HG03442 (cell line): ENCODE measurements around the gene ZBTB42.

ENCODE experiments used
- ATAC-seq: cut with Tn5 transposase; IDR thresholded peaks from one replicate; pipeline ENCODE4 v1.9.1; 2021; ENCODE audit warnings: mild to moderate bottlenecking, moderate library complexity; ENCODE audit not compliant: unreplicated experiment

The ZBTB42 gene

DNA sequence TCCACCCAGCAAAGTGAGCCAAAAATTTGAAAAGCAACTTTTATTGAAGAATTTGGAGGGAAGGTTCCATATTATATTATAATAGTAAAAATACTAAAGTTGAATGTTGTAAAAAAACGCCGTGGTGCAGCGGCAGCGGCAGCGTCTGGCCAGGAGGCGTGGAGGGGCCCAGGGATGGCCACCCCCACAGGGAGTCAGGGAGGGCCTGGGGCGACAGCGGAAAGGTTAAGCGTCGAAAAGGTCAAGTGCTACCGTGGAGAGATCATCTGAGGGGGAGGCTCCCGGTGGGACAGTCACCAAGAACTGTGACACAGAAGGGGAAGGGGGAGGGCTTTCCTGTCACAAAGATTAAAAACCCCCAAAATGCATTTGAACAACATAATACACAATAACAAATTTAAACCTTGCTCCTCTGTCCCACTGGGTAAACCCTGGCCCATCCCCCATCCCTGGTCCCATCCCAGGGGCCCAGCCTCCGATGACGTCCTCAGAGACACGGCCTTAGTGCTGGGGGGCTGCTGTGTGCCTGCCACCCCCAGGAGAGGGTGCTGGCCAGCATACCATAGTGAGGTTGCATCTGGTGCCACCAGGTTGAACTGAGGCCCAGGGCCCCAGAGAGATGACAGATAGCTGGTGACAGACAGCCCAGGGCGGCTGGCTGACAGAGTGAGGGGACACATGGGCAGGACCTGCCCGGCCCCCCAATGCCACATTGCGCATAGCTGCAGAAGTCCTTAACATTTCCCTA lies 31.4 kb upstream of the ZBTB42 start:
- ATAC-seq, result no peak

DNA sequence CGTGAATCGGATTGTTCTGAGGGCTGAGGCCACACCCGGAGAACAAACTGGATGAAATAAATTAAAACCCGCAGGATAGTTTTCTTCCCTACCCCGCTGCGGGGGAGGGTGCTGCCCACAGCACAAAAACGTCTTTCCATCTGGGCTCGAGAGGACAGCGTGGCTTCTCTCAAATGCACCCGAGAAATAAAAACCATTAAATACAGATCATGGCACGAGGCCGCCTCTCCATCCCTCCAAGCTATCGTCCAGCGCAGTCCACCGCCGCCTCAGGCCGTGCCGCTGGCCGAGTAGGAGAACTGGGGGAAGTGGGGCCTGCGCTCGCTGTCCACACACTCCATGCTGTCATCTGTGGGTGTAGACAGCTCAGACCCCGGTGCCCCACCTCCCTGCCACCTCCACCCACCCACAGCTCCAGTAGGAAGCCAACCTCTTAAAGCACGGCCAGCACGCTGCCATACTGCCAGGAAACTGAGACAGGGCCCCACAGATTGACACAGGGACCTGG lies 30.8 kb upstream of the ZBTB42 start:
- ATAC-seq, result no peak

DNA sequence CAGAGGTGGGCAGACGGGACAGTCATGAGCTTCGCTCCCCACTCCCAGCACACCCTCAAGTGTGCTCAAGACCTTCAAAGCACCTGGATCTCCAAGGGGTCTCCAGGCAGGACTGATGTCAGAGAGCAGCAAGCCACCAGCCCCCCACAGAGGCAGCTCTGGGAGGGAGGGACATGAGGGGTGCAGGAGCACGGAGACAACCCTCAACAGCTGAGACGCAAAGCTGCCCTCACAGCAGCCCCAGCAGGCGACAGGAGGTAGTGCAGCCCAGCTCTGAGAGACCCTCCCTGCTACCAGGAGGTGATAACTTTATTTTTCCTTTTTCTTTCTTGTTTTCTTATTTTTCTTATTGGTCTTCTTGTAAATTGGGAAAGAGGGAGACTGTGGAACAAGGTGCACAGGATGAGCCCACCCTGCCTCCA lies 30.0 kb upstream of the ZBTB42 start:
- ATAC-seq, result no peak

DNA sequence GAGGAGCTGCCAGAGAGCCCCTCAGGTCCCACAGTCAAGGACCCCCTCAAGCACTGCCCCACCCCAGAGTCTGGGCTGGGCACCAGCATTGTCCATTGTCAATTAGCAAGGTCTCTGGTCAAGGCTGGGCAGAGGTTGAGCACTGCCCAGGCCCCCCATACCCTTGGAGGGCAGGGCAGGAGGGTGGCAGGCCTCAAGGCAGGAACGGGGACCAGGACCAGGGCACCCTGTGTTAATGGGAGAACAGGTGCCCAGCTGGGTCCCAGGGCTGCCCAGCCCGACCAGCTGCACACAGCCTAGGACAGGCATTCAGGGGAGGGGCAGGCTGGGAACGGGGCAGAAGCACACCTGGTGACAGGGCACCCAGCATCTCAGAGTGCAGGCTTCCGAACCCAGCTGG lies 29.5 kb upstream of the ZBTB42 start:
- no peak for ATAC-seq

DNA sequence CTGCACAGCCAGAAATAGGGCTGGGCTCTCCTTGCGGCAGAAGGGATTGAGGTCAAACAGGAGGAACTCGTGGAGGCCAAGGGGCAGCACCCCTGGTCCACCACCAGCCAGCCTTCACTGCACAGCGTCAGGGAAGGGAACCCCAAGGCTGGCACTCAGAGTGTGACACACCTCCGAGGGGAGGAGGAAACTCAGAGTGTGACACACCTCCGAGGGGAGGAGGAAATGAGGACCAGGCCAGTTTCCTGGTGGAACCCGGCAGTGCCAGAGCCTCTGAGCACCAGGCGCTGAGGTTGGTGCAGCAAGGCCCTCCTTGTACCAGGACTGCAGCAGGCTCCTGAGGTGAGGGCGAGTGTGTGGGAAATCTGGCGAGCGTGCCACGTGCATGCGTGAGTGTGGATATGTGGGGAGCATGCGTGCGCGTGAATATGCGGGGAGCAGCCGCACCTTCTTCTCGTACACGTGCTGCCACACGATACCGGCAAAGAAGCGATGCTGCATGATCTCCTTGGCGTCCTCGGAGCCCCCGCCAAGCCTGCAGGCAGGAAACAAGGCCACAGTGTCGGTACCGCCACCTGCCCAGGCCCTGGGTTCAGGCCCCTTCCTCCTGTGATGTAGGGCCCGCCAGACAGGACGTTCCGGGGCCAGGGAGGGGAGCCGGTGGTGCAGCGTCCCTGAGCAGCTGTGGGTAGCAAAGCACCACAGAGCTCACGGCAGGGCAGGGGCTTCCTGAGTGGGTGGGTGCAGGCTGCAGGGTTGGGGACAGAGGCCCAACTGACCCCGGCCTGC lies 28.8 kb upstream of the ZBTB42 start:
- ATAC-seq, result no peak

DNA sequence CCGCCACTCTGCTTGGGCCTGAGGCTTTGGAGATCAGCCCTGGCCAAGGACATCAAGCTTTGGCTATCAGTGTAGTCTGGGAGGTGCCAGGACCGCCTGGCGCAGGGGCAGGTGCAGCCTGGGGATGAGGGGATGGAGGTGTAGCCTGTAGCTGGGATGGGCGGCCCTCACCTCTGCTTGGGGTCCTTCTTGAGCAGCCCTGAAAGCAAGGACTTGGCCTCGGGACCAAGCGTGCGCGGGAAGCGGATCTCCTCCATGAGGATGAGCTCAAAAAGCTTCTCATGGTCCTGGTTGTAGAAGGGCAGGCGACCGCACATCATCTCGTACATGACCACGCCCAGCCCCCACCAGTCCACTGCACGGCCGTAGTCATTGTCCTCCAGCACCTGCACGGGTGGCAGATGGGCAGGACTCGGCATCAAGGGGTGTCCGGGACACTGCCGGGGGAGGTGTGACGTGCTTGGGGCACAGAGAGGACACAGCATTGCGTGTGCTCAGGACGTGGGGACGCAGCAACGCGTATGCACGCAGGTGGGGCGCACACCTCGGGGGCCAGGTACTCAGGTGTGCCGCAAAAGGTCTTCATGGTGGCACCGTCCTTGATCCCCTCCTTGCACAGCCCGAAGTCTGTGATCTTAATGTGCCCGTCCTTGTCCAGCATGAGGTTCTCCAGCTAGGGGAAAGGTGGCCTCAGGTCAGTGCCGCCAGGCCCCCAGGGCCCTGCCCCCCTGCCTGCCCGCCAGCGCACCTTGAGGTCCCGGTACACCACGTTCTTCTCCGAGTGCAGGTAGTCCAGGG lies 28.0 kb upstream of the ZBTB42 start:
- ATAC-seq, result no peak

DNA sequence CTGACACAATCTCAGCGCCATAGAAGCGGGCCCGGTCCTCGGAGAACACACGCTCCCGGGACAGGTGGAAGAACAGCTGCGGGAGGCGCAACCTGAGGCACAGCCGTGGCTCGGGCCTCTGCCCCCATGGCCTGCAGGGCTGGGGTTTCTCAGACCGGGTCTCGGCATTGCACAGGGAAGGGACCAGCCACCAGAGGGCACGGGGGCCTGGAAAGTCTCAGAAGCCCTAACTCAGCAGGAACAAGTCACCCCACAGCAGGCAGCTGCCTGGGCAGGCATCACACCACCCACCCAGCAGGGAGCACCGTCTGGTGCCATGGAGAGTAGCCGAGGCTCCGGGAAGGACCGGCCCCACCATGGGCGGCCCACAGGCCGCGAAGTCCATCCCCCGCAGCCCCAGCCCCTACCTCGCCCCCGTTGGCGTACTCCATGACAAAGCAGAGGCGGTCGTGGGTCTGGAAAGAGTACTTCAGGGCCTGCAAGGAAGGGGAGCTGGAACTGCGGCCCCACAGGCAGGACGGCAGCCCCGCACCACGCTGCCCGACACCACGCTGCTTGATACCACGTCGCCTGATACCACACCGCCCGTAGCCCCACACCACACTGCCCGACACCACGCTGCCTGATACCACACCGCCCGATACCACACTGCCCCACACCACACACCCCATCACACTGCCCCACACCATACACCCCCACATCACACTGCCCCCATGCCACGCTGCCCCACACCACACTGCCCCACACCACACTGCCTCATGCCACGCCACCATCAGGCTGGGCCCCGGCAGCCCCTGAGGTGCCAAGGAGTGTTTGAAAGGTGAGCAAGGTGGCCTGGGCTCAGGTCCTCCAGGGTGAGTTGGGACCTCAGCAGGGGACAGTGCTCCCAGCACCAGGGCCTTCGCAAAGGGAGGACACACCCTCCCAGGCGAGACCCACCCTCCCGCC lies 27.1 kb upstream of the ZBTB42 start:
- ATAC-seq, result no peak

DNA sequence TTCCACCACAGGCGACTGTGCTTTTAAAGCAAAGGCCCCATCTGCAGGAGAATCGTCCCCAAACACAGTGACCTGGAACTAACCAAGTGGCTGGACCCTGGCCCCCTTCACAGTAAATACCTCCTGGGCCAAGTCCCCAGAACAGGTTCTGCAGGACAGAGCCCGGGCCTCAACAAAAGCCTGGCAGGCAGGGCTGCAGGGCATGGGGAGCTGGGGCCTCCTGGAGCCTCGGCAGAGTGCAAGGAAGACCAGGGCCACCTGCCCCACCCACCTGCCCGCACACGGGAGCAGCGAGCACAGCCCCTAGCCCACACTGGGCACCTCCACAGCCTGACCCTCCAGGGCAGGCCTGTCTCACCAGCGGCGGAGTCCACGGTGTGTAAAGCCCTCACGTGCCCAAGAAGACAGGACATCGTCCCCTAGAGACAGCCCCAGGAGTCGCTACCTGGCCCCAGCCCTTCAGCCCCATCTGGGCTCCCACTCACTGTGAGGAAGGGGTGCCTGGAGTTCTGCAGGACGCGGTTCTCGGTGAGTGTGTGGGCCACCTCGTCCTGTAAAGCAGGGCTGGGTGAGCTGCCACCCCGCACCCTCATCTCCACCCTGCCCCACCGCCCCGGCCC lies 26.3 kb upstream of the ZBTB42 start:
- ATAC-seq, result no peak

DNA sequence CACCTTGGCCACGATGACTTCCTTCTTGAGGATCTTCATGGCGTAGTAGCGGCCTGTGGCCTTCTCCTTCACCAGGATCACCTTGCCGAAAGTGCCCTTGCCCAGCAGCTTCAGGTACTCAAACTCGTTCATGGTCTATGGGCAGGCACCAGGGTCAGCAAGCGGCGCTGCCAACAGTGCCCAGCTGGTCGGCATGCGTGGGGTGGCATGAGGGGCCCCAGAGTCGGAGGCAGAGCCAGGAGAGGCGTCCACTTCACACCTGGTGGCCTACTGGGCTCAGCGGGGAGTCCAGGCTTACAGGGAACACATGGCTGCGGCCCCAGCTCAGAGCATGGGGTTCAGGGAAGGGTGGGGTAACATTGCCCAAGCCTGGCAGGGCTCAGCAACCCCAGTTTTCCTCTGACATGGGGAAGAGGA lies 25.8 kb upstream of the ZBTB42 start:
- no peak for ATAC-seq

DNA sequence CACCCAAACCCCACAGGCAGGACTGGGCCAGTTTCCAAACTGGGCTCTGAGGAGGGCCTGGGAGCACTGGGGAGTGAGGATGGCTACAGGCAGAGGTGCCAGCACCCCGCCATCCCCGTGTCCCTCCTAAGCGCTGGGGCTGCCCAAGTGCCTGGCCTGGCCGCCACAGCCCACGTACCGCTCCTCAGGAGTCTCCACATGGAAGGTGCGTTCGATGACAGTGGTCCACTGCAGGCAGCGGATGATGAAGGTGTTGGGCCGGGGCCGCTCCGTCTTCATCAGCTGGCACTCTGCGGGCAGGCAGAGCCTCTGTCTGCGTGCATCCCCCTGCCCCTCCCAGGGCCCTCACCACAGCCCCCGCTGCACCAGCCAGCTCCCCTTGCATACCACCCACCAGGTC lies 24.4 kb upstream of the ZBTB42 start:
- no peak for ATAC-seq

DNA sequence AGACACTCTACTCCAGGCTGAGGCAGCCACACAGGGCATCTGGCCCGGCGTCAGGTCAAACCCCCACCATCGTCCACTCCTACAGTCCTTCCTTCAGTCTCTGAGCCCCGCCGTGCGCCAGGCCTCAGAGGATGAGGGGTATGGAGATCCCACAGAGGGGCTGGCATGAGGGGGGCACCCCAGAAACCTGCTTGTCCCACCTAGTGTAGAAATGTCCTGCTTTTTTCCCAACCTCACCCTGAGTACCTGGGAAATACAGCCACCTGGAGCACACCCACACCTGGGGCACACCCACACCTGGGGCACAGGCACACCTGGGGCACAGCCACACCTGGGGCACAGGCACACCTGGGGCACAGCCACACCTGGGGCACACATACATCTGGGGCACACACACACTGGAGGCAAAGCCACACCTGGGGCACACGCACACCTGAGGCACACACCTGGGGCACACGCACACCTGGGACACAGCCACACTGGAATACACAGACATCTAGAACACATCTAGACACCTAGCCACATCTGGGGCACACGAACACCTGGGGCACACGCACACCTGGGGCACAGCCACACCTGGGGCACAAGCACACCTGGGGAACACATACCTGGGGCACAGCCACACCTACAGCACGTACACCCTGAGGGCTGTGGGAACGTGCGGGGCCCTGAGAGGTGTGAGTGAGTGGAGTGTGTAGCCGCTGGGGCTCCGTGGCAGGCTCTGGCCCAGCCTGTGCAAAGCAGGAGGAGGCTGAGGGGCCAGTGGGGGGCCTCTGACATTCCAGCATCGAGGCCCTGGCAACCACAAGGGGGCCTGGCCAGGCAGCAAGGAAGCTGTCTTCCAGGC lies 23.7 kb upstream of the ZBTB42 start:
- no peak for ATAC-seq

DNA sequence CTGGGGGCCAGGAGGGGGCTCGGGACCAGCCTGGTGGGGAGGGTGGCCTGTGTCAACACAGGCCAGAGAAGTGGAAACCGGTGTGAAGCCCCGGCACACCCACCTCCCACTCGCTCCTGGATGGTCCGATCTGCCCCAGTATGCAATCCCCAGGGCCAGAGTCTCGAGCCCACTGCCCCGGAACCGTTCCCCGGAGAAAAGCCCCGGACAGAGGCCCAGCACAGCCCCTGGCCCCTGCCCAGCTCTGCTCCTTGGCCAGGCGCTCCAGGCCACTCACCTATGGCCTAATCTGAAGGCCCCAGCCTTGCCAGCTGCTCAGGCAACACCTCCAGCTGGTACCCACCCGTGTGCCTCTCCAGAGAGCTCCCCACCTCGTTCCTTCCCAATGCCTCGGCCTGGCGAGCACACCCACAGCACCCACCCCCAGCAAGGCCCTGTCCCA lies 23.1 kb upstream of the ZBTB42 start:
- no peak for ATAC-seq

DNA sequence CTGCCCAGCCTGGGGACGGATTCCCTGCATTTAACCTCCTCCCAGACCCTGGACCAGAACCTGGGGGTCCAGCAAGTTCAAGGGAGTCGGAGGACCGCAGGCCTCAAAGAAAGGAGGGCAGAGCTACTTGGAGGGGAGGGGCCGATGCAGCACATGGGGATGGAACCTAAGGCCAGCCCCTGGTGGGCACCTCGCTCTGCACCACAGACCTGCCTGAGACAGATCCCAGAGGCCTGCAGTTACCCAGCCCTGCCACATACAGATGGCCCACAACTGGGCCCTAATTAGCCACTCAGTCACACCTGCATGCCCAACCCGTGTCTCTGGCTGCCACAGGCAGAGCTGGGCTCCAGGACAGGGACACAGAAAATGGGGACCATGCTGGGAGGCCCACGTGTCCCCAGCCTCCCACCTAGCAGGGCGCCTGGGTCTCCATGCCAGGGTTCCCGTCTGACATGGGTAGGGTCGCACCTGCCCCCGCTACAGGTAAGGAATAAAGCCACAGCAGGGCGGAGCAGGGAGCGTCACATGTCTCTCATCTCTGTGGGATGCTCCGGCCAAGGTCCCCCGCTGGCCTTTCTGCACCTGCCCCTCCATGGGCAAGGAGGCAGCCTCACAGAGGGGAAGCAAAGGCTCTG lies 22.1 kb upstream of the ZBTB42 start:
- ATAC-seq, result no peak

DNA sequence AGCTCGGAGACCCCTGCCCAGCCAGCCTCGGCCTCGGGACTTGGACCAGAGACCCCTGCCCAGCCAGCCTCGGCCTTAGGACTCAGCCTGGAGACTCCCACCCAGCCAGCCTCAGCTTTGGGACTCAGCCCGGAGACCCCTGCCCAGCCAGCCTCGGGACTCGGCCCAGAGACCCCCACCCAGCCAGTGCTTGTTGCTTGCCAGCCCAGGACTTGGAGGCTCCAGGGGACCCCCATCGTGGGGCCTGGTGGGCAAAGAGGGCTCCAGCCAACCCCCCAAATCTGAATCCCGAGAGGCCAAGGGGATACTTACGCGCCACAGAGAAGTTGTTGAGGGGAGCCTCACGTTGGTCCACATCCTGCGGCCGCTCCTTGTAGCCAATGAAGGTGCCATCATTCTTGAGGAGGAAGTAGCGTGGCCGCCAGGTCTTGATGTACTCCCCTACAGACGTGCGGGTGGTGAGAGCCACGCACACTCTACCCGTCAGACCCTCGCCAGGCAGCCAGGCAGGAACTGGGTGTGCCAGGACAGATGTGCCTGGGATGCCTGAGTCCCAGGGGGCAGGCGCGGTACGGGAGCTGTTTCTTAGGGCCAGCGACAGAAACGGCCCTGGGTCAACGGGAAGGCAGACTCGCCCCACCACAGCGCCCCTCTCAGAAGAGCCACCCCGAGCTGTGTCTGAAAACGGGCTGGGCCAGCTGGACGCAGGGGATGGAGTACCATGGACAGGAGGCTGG lies 21.0 kb upstream of the ZBTB42 start:
- no peak for ATAC-seq

DNA sequence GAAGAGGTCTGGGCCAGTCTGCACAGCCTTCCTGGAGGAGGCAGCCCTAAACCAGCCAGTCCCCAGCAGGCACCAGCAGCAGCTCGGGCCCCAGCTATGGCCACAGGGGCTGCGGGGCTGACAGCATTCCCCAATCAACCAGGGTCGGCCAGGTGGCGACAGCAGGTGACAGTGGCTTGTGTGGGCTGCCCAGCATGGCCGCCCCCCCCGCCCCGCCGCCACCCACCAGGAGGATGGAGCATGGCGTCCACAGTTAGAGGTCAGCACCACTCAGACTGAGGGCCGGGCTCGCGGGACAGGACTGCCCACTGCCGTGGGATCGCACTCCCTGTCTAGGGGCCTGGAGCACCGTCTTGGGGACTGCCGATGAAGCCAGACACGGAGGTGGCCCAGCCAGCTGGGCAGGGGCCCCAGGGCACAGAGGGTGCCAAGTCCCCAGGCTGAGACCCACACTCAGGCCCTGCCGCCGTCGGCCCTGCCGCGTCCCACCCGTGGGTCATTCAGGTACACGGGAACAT lies 20.3 kb upstream of the ZBTB42 start:
- no peak for ATAC-seq

DNA sequence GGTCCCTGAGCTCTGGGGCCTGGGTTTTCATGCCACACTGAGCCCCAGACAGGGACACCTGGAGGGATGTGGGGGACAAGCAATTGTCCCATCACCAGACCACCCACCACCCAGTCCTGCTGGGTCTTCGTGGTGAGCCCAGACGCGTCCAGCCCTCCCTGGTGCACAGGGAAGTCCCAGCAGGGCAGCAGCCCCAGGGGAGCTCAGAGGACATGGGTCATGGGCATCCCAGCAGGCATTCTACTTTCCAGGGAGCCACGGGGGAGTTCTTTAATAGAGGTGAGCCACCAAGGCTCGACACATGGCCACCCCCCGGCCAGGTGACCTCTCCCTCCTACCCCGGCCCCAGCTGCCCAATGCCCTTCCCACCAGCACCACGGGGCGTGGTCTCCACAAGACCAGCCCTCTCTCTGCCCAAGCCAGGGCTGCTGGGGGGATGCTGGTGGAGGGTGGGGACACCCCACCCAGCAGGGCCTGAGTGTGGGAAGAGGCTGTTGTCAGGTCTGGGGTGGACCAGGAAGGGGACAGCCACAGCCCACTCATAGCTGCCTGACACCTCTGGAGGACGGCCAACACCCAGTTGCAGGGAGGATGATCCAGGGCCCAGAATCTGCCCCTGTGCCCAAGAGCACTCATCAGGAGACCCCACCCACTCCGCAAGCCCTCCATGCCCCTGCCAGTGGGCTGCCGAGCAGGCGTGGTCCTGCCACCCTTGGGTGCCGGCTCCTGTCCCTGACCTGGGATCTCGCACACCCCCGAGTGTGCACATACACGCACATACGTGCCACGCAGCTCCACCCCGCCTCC lies 19.4 kb upstream of the ZBTB42 start:
- ATAC-seq, result no peak
